ENCODE measurements around the gene RABL2A. TPM values are rescaled to one million over a fixed set of nuclear protein-coding genes. Genes with fewer than 3 reads are reported as not detected.
"Not testable (repeated sequence)": the region's sequence is repeated elsewhere in the genome, so short reads cannot be mapped to it uniquely, and the experiment has no call there.

Gene RABL2A
- total RNA-seq, 4 donors from 2014 or later = 4.5 to 10.6 (median 7.4) TPM

DNA sequence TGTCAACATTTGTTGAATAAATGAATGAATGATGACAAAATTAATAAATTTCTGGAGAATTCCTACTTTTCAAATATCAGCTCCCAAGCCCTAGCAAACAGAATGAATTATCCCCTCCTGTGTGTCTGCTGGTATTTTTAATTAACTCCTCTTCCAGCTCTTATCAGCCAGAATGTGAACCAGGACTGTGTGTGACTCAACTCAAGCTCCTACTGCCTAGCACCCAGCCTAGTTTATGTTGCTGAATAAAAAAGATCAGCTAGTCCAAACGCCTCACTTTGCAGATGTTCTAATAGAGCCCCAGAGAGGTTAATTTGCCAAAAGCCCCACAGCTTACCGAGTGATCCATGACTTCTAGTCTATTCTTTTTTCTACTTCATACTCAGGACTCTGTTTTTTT, 50.3 kb downstream of the RABL2A start:
- no peak for ATAC-seq (ENCODE audit: low FRiP score)

DNA sequence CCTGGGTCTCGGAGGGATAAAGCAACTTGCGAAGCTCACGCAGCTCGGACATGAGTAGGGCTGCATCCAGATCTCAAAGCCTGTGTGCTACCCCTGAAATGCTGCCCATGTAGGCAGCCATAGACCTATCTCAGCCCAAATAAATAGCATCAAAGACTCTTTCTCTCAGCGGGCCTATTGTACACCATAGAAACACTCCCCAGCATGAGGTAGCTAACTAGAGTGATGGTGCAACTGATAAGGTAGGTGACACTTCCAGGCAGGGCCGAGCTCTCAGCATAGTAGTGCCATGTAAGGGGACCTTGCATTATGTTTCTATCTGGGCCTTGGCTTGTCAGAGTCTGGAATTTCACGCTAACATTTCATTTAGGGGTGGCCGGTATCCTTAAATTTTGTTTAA, 52.4 kb downstream of the RABL2A start:
- DNase-seq (ENCODE audit: low spot score) (no peak), ATAC-seq (ENCODE audit: low FRiP score) (no peak)
- TF ChIP-seq, protein P1, sequence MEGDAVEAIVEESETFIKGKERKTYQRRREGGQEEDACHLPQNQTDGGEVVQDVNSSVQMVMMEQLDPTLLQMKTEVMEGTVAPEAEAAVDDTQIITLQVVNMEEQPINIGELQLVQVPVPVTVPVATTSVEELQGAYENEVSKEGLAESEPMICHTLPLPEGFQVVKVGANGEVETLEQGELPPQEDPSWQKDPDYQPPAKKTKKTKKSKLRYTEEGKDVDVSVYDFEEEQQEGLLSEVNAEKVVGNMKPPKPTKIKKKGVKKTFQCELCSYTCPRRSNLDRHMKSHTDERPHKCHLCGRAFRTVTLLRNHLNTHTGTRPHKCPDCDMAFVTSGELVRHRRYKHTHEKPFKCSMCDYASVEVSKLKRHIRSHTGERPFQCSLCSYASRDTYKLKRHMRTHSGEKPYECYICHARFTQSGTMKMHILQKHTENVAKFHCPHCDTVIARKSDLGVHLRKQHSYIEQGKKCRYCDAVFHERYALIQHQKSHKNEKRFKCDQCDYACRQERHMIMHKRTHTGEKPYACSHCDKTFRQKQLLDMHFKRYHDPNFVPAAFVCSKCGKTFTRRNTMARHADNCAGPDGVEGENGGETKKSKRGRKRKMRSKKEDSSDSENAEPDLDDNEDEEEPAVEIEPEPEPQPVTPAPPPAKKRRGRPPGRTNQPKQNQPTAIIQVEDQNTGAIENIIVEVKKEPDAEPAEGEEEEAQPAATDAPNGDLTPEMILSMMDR (IDR thresholded peaks at IDR 0.05) = no peak

More for the DNA sequence above, 50.3 kb downstream of the RABL2A start:
- TF ChIP-seq, protein P1 (IDR thresholded peaks at IDR 0.05) = no peak
- no peak for DNase-seq (ENCODE audit: low spot score)

DNA sequence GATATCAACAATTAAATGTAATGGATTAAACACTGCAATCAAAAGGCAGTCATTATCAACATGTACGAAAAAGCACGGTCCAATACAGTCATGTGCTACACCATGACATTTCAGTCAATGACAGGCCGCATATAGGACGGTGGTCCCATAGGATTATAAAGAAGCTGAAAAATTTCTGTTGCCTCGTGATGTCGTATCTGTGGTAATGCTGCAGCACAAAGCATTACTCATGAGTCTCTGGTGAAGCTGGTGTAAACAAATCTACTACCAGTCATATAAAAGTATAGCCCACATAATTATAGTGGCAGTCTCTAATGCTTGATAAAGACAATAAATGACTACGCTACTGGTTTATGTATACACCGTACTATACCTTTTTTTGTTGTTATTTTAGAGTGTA, 58.4 kb downstream of the RABL2A start:
- DNase-seq (ENCODE audit: low spot score) (no peak), ATAC-seq (ENCODE audit: low FRiP score) (no peak)
- TF ChIP-seq, protein P1 (IDR thresholded peaks at IDR 0.05) = no peak

DNA sequence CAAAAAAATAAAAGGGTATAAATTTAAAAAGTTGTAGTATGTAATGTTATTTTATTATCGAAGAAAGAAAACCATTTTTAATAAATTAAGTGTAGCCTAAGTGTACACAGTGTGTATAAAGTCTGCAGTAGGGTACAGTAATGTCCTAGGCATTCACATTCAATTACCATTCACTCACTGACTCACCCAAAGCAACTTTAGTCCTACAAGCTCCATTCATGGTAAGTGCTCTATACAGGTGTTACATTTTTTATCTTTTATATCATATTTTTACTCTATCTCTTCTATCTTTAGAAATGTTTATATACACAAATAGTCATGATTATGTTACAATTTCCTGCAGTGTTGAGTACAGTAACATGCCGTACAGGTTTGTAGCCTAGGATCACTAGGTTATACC, 59.5 kb downstream of the RABL2A start:
- DNase-seq (ENCODE audit: low spot score) (no peak), ATAC-seq (ENCODE audit: low FRiP score) (no peak)
- TF ChIP-seq, protein P1 (IDR thresholded peaks at IDR 0.05) = no peak

DNA sequence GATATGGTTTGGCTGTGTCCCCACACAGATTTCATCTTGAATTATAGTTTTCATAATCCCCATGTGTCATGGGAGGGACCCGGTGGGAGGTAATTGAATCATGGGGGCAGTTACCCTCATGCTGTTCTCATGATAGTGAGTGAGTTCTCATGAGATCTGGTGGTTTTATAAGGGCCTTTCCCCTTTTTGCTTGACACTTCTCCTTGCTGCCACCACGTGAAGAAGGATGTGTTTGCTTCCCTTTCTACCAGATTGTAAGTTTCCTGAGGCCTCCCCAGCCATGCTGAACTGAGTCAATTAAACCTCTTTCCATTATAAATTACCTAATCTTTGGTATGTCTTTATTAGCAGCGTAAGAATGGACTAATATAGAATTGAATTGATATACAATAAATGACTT, 63.8 kb downstream of the RABL2A start:
- not testable (repeated sequence) for ATAC-seq (ENCODE audit: low FRiP score); DNase-seq (ENCODE audit: low spot score)

Small RNAs within 50 kb of the gene (small RNA-seq; reads per million reads assigned to genes)
- not detected for gene MIR1302-3
- gene RNU6-744P = not detected

Other genes starting within 250 kb of the RABL2A start
- gene ZNG1B, start 189.6 kb upstream of the RABL2A start, total RNA-seq = 10 to 100 TPM; 18.7 to 36.1 (median 29.5) TPM
- under 1 TPM in 2 of 4 donors, not detected in 2; 0.19 to 0.24 TPM for gene FOXD4L1, start 128.6 kb upstream of the RABL2A start, total RNA-seq
- 10 to 100 TPM; 57.2 to 87.0 (median 69.1) TPM for gene SLC35F5, start 129.4 kb downstream of the RABL2A start, total RNA-seq

All from omental fat pad (tissue), 4 donors.